CD4-positive, CD25-positive, alpha-beta regulatory T cell (primary cell): ENCODE results near the gene SAPCD2. TPM values are rescaled to one million over a fixed set of nuclear protein-coding genes. Genes with fewer than 3 reads are reported as not detected.

ENCODE experiments used
- ATAC-seq, 2 donors: fragments of 150-1000 bp; cut with Tn5 transposase; one replicate each; pipeline ENCODE4 v1.10.0; 2021; ENCODE audit warnings: low read depth in 2 of 2, moderate number of reproducible peaks in 2 of 2, moderate library complexity in 1 of 2
- DNase-seq, 3 donors: peaks; one replicate each; pipeline versions ENCODE4 v3.0.0 to v3.0.0-alpha.2; 2012 to 2022; ENCODE audit warnings: mixed read lengths in 1 of 3
- H3K27ac ChIP-seq: one replicate; pipeline ENCODE4 v1.7.0; 2013; ENCODE audit warnings: mild to moderate bottlenecking, low read length; ENCODE audit not compliant: insufficient read depth, poor library complexity, severe bottlenecking
- H3K27me3 ChIP-seq: one replicate; pipeline ENCODE4 v1.7.0; 2013; ENCODE audit warnings: low read length; ENCODE audit not compliant: control insufficient read depth, insufficient read depth
- H3K36me3 ChIP-seq: one replicate; pipeline ENCODE4 v1.7.0; 2013; ENCODE audit warnings: mild to moderate bottlenecking, low read length, moderate library complexity; ENCODE audit not compliant: control insufficient read depth, insufficient read depth
- H3K4me1 ChIP-seq: 2 replicates; pipeline ENCODE4 v1.7.0; 2013; ENCODE audit warnings: mild to moderate bottlenecking, low read length; ENCODE audit not compliant: insufficient read depth, control insufficient read depth, poor library complexity, severe bottlenecking
- H3K4me3 ChIP-seq: one replicate; pipeline ENCODE4 v1.7.0; 2013; ENCODE audit warnings: low read depth, mild to moderate bottlenecking, low read length, moderate library complexity
- H3K9me3 ChIP-seq, 2 experiments: 1 replicate in 1 of 2; 2 replicates in 1 of 2; pipeline ENCODE4 v1.7.0; 2013; ENCODE audit warnings: low read length in 2 of 2, mild to moderate bottlenecking in 1 of 2, moderate library complexity in 1 of 2; ENCODE audit not compliant: control insufficient read depth in 2 of 2
- H3K27ac Mint-ChIP-seq, 3 donors: one replicate each; pipeline ENCODE4 v1.8.0; 2020 to 2022; ENCODE audit warnings: mild to moderate bottlenecking in 3 of 3, mixed read lengths in 3 of 3, moderate library complexity in 2 of 3
- H3K27me3 Mint-ChIP-seq: one replicate; pipeline ENCODE4 v1.8.0; 2022; ENCODE audit warnings: mild to moderate bottlenecking, mixed read lengths
- H3K36me3 Mint-ChIP-seq: one replicate; pipeline ENCODE4 v1.8.0; 2020; ENCODE audit warnings: mixed read lengths
- H3K4me1 Mint-ChIP-seq, 4 donors: one replicate each; pipeline ENCODE4 v1.8.0; 2020 to 2022; ENCODE audit warnings: mixed read lengths in 4 of 4, mild to moderate bottlenecking in 1 of 4
- H3K4me3 Mint-ChIP-seq, 4 donors: one replicate each; pipeline ENCODE4 v1.8.0; 2020 to 2022; ENCODE audit warnings: mild to moderate bottlenecking in 4 of 4, mixed read lengths in 4 of 4, moderate library complexity in 3 of 4
- H3K9me3 Mint-ChIP-seq, 7 donors: one replicate each; pipeline ENCODE4 v1.8.0; 2020 to 2022; ENCODE audit warnings: mixed read lengths in 7 of 7, mild to moderate bottlenecking in 3 of 7, moderate library complexity in 2 of 7
- polyA plus RNA-seq, 4 donors: library from polyadenylated mRNA; unstranded; fragments of 300-500 nt; fragmentation: Illumina TruSeq; gene quantifications; one replicate each; pipeline ENCODE4 v1.2.3, GENCODE V29; 2021
- total RNA-seq: library from RNA; stranded (reverse); gene quantifications from one replicate; pipeline ENCODE4 v1.2.3, GENCODE V29; 2022

SAPCD2 gene
- total and polyA plus RNA-seq, 5 donors from 2014 or later: 0.09 to 1.2 (median 0.19) TPM

GRCh38 chr9:137076636-137077009, 6.3 kb upstream of the SAPCD2 start:
- peaks cover 14% of the 10 kb centered on the region for H3K4me1 ChIP-seq
- H3K4me3 ChIP-seq: no peak overlapping the region
- no peaks in the 10 kb centered on the region for H3K27me3 ChIP-seq
- no peaks in the 10 kb centered on the region for H3K9me3 ChIP-seq
- Mint-ChIP-seq H3K36me3 (peaks cover 1% of the 10 kb centered on the region), H3K4me3 (peak overlapping the region in 3 of 4 donors; percentile 77 to 90 (median 82)), H3K27me3 (no peaks in the 10 kb centered on the region), H3K27ac (no peak overlapping the region), H3K4me1 (peaks cover 0 to 9% (median 3%) of the 10 kb centered on the region in 4 donors), H3K9me3 (no peaks in the 10 kb centered on the region)
- ATAC-seq (no peak), DNase-seq (no peak)
- H3K36me3 ChIP-seq: peaks cover 9% of the 10 kb centered on the region
- peak overlapping the region; percentile 47 for H3K27ac ChIP-seq

GRCh38 chr9:137075275-137075775, 5.0 kb upstream of the SAPCD2 start:
- no peak for DNase-seq
- Mint-ChIP-seq H3K27me3 (no peaks in the 10 kb centered on the region), H3K27ac (no peak overlapping the region), H3K36me3 (no peaks in the 10 kb centered on the region), H3K4me3 (peak overlapping the region in 3 of 4 donors; percentile 22 to 80 (median 56)), H3K4me1 (peaks cover 0 to 19% (median 7%) of the 10 kb centered on the region in 4 donors), H3K9me3 (no peaks in the 10 kb centered on the region)
- peaks cover 9% of the 10 kb centered on the region for H3K36me3 ChIP-seq
- no peaks in the 10 kb centered on the region for H3K9me3 ChIP-seq
- no peaks in the 10 kb centered on the region for H3K27me3 ChIP-seq
- no peak overlapping the region for H3K27ac ChIP-seq
- ATAC-seq: no peak
- H3K4me3 ChIP-seq: no peak overlapping the region
- H3K4me1 ChIP-seq: peaks cover 23% of the 10 kb centered on the region

- Mint-ChIP-seq H3K27ac (no peak overlapping the region), H3K36me3 (no peaks in the 10 kb centered on the region), H3K4me1 (peaks cover 0 to 18% (median 7%) of the 10 kb centered on the region in 4 donors), H3K9me3 (no peaks in the 10 kb centered on the region), H3K4me3 (peak overlapping the region; percentile 19 to 80 (median 34)), H3K27me3 (no peaks in the 10 kb centered on the region)
- Histone ChIP-seq H3K9me3 (no peaks in the 10 kb centered on the region), H3K4me3 (no peak overlapping the region), H3K4me1 (peaks cover 25% of the 10 kb centered on the region), H3K36me3 (peaks cover 5% of the 10 kb centered on the region), H3K27ac (no peak overlapping the region), H3K27me3 (no peaks in the 10 kb centered on the region)
- no peak for DNase-seq
- no peak for ATAC-seq
Observed at GRCh38 chr9:137074657-137075274, 4.4 kb upstream of the SAPCD2 start.

- H3K36me3 ChIP-seq: no peaks in the 10 kb centered on the region
- DNase-seq (no peak), ATAC-seq (no peak)
- no peak overlapping the region for H3K27ac ChIP-seq
- no peak overlapping the region for H3K4me3 ChIP-seq
- H3K27me3 Mint-ChIP-seq: no peaks in the 10 kb centered on the region
- peak overlapping the region in 1 of 3 donors; percentile 26 for H3K27ac Mint-ChIP-seq
- no peaks in the 10 kb centered on the region for H3K27me3 ChIP-seq
- no peaks in the 10 kb centered on the region for H3K36me3 Mint-ChIP-seq
- no peaks in the 10 kb centered on the region for H3K9me3 ChIP-seq
- peaks cover 0 to 19% (median 7%) of the 10 kb centered on the region in 4 donors for H3K4me1 Mint-ChIP-seq
- H3K4me1 ChIP-seq: peaks cover 32% of the 10 kb centered on the region
- peak overlapping the region in 2 of 4 donors; percentile 75 to 77 for H3K4me3 Mint-ChIP-seq
- H3K9me3 Mint-ChIP-seq: no peaks in the 10 kb centered on the region
Observed at GRCh38 chr9:137073992-137074399, 3.6 kb upstream of the SAPCD2 start.

GRCh38 chr9:137071282-137071681, 925 bp upstream of the SAPCD2 start:
- H3K36me3 Mint-ChIP-seq: no peaks in the 10 kb centered on the region
- peaks cover 31% of the 10 kb centered on the region for H3K4me1 ChIP-seq
- no peaks in the 10 kb centered on the region for H3K36me3 ChIP-seq
- H3K9me3 ChIP-seq: no peaks in the 10 kb centered on the region
- no peak overlapping the region for H3K27ac ChIP-seq
- no peak overlapping the region for H3K4me3 ChIP-seq
- peaks cover 0 to 1% (median 0%) of the 10 kb centered on the region in 7 donors for H3K9me3 Mint-ChIP-seq
- no peak for DNase-seq
- no peak for ATAC-seq
- H3K27ac Mint-ChIP-seq: peak overlapping the region in 2 of 3 donors; percentile 49 to 86
- no peaks in the 10 kb centered on the region for H3K27me3 ChIP-seq
- H3K4me3 Mint-ChIP-seq: peak overlapping the region; percentile 47 to 86 (median 78)
- peaks cover 4 to 20% (median 13%) of the 10 kb centered on the region in 4 donors for H3K4me1 Mint-ChIP-seq
- H3K27me3 Mint-ChIP-seq: peaks cover 4% of the 10 kb centered on the region

- Mint-ChIP-seq H3K9me3 (peaks cover 0 to 1% (median 0%) of the 10 kb centered on the region in 7 donors), H3K27ac (peak overlapping the region; percentile 49 to 86 (median 69)), H3K4me1 (peaks cover 4 to 20% (median 13%) of the 10 kb centered on the region in 4 donors), H3K4me3 (peak overlapping the region; percentile 47 to 86 (median 78)), H3K36me3 (no peaks in the 10 kb centered on the region), H3K27me3 (peaks cover 4% of the 10 kb centered on the region)
- Histone ChIP-seq H3K27ac (peak overlapping the region; percentile 63), H3K4me3 (no peak overlapping the region), H3K9me3 (no peaks in the 10 kb centered on the region), H3K36me3 (no peaks in the 10 kb centered on the region), H3K4me1 (peaks cover 31% of the 10 kb centered on the region), H3K27me3 (no peaks in the 10 kb centered on the region)
- no peak for ATAC-seq
- no peak for DNase-seq
Observed at GRCh38 chr9:137070906-137071275, 534 bp upstream of the SAPCD2 start.

GRCh38 chr9:137069508-137070091, 757 bp downstream of the SAPCD2 start:
- Histone ChIP-seq H3K36me3 (no peaks in the 10 kb centered on the region), H3K27ac (no peak overlapping the region), H3K27me3 (no peaks in the 10 kb centered on the region), H3K9me3 (no peaks in the 10 kb centered on the region), H3K4me3 (no peak overlapping the region), H3K4me1 (peaks cover 31% of the 10 kb centered on the region)
- Mint-ChIP-seq H3K9me3 (peaks cover 0 to 1% (median 0%) of the 10 kb centered on the region in 7 donors), H3K4me1 (peaks cover 4 to 20% (median 13%) of the 10 kb centered on the region in 4 donors), H3K27ac (no peak overlapping the region), H3K27me3 (peaks cover 4% of the 10 kb centered on the region), H3K36me3 (no peaks in the 10 kb centered on the region), H3K4me3 (peak overlapping the region in 3 of 4 donors; percentile 32 to 62 (median 39))
- ATAC-seq (no peak), DNase-seq (peak in 1 of 3 donors; percentile 21)
